HFFc6 (cell line): ENCODE results near the gene TMEM144. TPM values are rescaled to one million over a fixed set of nuclear protein-coding genes. Genes with fewer than 3 reads are reported as not detected.

Source experiments
- DNase-seq: peaks from one replicate; pipeline ENCODE4 v3.0.0-alpha.2; 2018
- H3K27ac Mint-ChIP-seq: 2 replicates; pipeline ENCODE4 v1.8.0; 2020; ENCODE audit warnings: mild to moderate bottlenecking, mixed read lengths
- H3K27me3 Mint-ChIP-seq: 2 replicates; pipeline ENCODE4 v1.8.0; 2021; ENCODE audit warnings: mild to moderate bottlenecking, moderate library complexity, mixed read lengths; ENCODE audit not compliant: insufficient read depth
- H3K36me3 Mint-ChIP-seq: 2 replicates; pipeline ENCODE4 v1.8.0; 2021; ENCODE audit warnings: low read depth, mixed read lengths
- H3K4me1 Mint-ChIP-seq: 2 replicates; pipeline ENCODE4 v1.8.0; 2020; ENCODE audit warnings: low read depth, mixed read lengths
- H3K4me3 Mint-ChIP-seq: 2 replicates; pipeline ENCODE4 v1.8.0; 2020; ENCODE audit warnings: mild to moderate bottlenecking, moderate library complexity, mixed read lengths
- H3K9me3 Mint-ChIP-seq: 2 replicates; pipeline ENCODE4 v1.8.0; 2020; ENCODE audit warnings: mild to moderate bottlenecking, mixed read lengths
- CTCF ChIP-seq: fragments of 200-600 bp; sonication (generic); IDR thresholded peaks from 2 replicates; pipeline ENCODE4 v1.5.0; 2021; ENCODE audit warnings: antibody characterized with exemption, mild to moderate bottlenecking
- total RNA-seq, 6 experiments: library from RNA; stranded (reverse); fragmentation: NEBNext Ultra II Directional; extraction: Animal tissue kit (Norgen Biotek cat#: 25700); gene quantifications; 2 replicates in 1 of 6; 3 replicates in 5 of 6; pipeline ENCODE4 v1.2.3, GENCODE V29; 2021

Gene TMEM144
- total RNA-seq, 6 experiments from 2014 or later: 0.18 to 0.34 (median 0.29) TPM; not detected in 1

GRCh38 chr4:158285429-158286216 lies 75.3 kb downstream of the TMEM144 start:
- no peak overlapping the region for H3K4me3 Mint-ChIP-seq
- no peaks in the 10 kb centered on the region for H3K36me3 Mint-ChIP-seq
- no peak for TF ChIP-seq CTCF
- H3K9me3 Mint-ChIP-seq: no peaks in the 10 kb centered on the region
- DNase-seq: no peak
- H3K4me1 Mint-ChIP-seq: peaks cover 13% of the 10 kb centered on the region
- H3K27me3 Mint-ChIP-seq: no peaks in the 10 kb centered on the region
- H3K27ac Mint-ChIP-seq: no peak overlapping the region

- DNase-seq: no peak
- Mint-ChIP-seq H3K27me3 (no peaks in the 10 kb centered on the region), H3K4me3 (no peak overlapping the region), H3K36me3 (no peaks in the 10 kb centered on the region), H3K27ac (no peak overlapping the region), H3K4me1 (no peaks in the 10 kb centered on the region), H3K9me3 (no peaks in the 10 kb centered on the region; the same call in 1 of the 2 replicates)
- TF ChIP-seq CTCF: no peak
Observed at GRCh38 chr4:158290912-158291311, 80.6 kb downstream of the TMEM144 start.

GRCh38 chr4:158291334-158292055 lies 81.2 kb downstream of the TMEM144 start:
- Mint-ChIP-seq H3K27me3 (no peaks in the 10 kb centered on the region), H3K4me1 (no peaks in the 10 kb centered on the region), H3K4me3 (no peak overlapping the region), H3K27ac (no peak overlapping the region), H3K36me3 (no peaks in the 10 kb centered on the region), H3K9me3 (no peaks in the 10 kb centered on the region; the same call in 1 of the 2 replicates)
- no peak for DNase-seq
- TF ChIP-seq CTCF: no peak

- Mint-ChIP-seq H3K27ac (no peak overlapping the region), H3K36me3 (no peaks in the 10 kb centered on the region)
Observed at GRCh38 chr4:158292156-158292555, 81.9 kb downstream of the TMEM144 start.

GRCh38 chr4:158295053-158295452 lies 84.8 kb downstream of the TMEM144 start:
- Mint-ChIP-seq H3K27ac (no peak overlapping the region), H3K36me3 (no peaks in the 10 kb centered on the region), H3K4me1 (no peaks in the 10 kb centered on the region), H3K27me3 (no peaks in the 10 kb centered on the region), H3K4me3 (no peak overlapping the region), H3K9me3 (no peaks in the 10 kb centered on the region; the same call in 1 of the 2 replicates)
- TF ChIP-seq CTCF: no peak
- no peak for DNase-seq

More at GRCh38 chr4:158292156-158292555, 81.9 kb downstream of the TMEM144 start:
- Mint-ChIP-seq H3K9me3 (no peaks in the 10 kb centered on the region; the same call in 1 of the 2 replicates), H3K27me3 (no peaks in the 10 kb centered on the region), H3K4me1 (no peaks in the 10 kb centered on the region), H3K4me3 (no peak overlapping the region)
- DNase-seq: no peak
- no peak for TF ChIP-seq CTCF
